ENCODE measurements around the gene NR6A1. TPM values are rescaled to one million over a fixed set of nuclear protein-coding genes. Genes with fewer than 3 reads are reported as not detected.

Gene NR6A1
- total RNA-seq, 1 donor from 2014 or later = 63.8 TPM

DNA sequence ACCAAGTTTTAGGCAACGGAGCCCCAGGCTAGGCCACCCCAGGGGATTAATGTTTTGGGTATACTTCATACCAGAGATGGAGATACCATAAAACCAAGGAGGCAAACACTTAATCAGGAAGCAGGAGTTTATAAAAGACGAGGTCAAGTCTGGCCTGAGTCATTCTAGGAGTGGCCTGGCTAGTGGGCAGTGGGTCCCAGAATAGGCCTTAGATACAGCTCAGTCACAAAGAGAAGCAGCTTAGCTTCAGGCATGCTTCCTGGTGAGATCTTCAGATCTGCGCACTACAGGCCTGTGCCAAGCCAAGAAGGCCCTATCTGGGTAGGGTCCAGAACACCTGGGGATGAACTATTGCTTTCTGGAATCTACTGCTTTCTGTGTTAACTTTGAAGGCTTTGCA is 243.3 kb downstream of the NR6A1 start:
- Mint-ChIP-seq H3K27ac (ENCODE audit: unreplicated experiment) (no peak overlapping the region), H3K4me1 (ENCODE audit: unreplicated experiment) (peaks cover 9% of the 10 kb centered on the region), H3K9me3 (ENCODE audit: unreplicated experiment) (no peaks in the 10 kb centered on the region), H3K36me3 (ENCODE audit: low read depth, unreplicated experiment) (peaks cover 11% of the 10 kb centered on the region), H3K27me3 (ENCODE audit: unreplicated experiment) (peaks cover 3% of the 10 kb centered on the region), H3K4me3 (ENCODE audit: unreplicated experiment) (no peak overlapping the region)
- no peak for DNase-seq (ENCODE audit: low spot score)
- TF ChIP-seq CTCF (IDR thresholded peaks at IDR 0.05; ENCODE audit: unreplicated experiment) = no peak

DNA sequence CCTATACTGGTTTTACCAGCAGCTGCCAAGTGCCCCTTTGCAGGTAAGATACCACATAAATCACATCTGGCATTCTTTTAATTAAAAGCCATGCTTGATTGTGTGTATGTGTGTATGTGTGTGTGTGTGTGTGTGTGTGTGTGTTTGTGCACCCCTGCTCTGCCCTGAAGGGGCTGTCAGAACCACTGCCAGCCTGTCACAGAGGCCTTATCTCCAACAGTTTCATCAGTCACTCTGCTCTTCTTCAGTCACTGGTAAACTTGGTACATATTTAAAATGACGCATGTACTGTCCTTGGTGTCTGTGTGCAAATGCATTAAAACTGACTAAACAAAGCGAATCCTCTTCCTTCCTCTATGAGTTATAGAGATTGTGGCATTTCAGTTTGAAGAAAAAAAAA is 244.9 kb downstream of the NR6A1 start:
- DNase-seq (ENCODE audit: low spot score) = no peak
- Mint-ChIP-seq H3K4me3 (ENCODE audit: unreplicated experiment) (no peak overlapping the region), H3K36me3 (ENCODE audit: low read depth, unreplicated experiment) (peaks cover 17% of the 10 kb centered on the region), H3K27me3 (ENCODE audit: unreplicated experiment) (peaks cover 2% of the 10 kb centered on the region), H3K27ac (ENCODE audit: unreplicated experiment) (no peak overlapping the region), H3K9me3 (ENCODE audit: unreplicated experiment) (no peaks in the 10 kb centered on the region), H3K4me1 (ENCODE audit: unreplicated experiment) (no peaks in the 10 kb centered on the region)
- no peak for TF ChIP-seq CTCF (IDR thresholded peaks at IDR 0.05; ENCODE audit: unreplicated experiment)

DNA sequence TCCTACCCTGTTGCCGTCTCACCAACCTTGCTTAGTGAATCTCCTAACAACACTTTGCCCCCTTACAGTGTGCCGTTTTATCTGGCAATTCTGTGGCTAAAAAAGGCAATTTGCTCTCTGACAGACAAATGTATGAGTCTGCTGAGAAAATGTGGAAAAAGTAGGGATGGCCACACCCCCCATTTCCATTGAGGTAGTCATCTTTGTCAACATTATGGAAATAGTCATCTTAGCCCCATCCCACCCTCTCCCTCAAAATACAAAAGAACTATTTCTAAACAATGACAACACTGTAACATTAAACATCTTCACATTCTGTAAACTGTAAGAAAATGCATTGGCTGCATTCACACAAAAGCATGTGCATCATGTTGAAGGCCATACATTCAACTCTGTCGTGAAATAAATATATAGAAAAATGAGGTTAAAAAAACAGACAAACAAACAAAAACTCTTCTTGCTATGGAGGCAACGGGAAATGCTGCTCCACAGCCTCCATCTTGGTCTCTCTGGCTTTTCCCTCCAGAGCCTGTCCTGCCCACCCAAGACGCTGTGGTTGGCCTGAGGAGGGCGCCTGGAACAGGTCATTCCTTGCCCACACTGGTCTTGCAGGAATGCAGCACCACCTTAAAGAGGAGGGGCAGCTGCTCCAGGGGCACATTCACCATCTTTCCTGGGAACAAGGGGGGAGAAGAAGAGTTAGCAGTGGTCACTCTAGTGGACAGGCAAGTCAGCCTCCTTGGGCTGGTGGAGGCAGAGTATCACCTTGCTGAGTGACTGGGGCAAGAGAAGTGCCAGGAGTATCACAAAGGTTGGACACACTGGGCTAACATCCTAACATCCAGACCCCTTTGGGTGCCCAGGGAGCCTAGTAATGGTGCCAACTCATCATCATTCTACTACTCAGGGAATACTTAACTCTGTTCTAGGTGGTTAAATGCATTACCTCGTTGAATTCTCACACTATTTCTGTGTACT is 248.7 kb downstream of the NR6A1 start:
- H3K9me3 Mint-ChIP-seq (ENCODE audit: unreplicated experiment) = no peaks in the 10 kb centered on the region
- no peak for TF ChIP-seq CTCF (IDR thresholded peaks at IDR 0.05; ENCODE audit: unreplicated experiment)
- peaks cover 13% of the 10 kb centered on the region for H3K4me1 Mint-ChIP-seq (ENCODE audit: unreplicated experiment)
- no peak for DNase-seq (ENCODE audit: low spot score)
- no peak overlapping the region for H3K27ac Mint-ChIP-seq (ENCODE audit: unreplicated experiment)
- no peak overlapping the region for H3K4me3 Mint-ChIP-seq (ENCODE audit: unreplicated experiment)
- H3K36me3 Mint-ChIP-seq (ENCODE audit: low read depth, unreplicated experiment) = peaks cover 27% of the 10 kb centered on the region
- H3K27me3 Mint-ChIP-seq (ENCODE audit: unreplicated experiment) = peaks cover 2% of the 10 kb centered on the region

DNA sequence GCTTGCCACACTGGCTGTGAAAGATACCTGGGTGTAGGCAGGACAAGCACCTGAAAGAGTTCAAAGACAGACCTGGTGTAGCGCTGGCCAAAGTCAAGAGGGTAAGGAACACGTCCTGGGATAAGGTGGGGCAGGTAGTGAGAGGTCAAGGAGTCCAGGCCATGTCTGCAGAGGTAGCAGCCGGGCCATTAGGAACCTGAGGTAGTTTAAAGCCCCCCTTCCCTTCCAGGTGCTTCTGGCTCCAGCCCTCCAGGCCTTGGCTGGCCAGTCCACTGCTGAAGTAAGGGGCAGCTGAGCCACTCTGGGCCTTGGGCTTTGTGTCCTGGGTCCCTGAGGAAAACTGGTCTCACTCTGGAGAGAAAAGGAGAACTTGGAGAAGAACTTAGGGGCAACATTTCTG is 250.0 kb downstream of the NR6A1 start:
- Mint-ChIP-seq H3K4me1 (ENCODE audit: unreplicated experiment) (peaks cover 21% of the 10 kb centered on the region), H3K27ac (ENCODE audit: unreplicated experiment) (no peak overlapping the region), H3K36me3 (ENCODE audit: low read depth, unreplicated experiment) (peaks cover 31% of the 10 kb centered on the region), H3K27me3 (ENCODE audit: unreplicated experiment) (peaks cover 4% of the 10 kb centered on the region), H3K9me3 (ENCODE audit: unreplicated experiment) (no peaks in the 10 kb centered on the region), H3K4me3 (ENCODE audit: unreplicated experiment) (peak overlapping the region; percentile 17)
- TF ChIP-seq CTCF (IDR thresholded peaks at IDR 0.05; ENCODE audit: unreplicated experiment) = no peak
- no peak for DNase-seq (ENCODE audit: low spot score)

DNA sequence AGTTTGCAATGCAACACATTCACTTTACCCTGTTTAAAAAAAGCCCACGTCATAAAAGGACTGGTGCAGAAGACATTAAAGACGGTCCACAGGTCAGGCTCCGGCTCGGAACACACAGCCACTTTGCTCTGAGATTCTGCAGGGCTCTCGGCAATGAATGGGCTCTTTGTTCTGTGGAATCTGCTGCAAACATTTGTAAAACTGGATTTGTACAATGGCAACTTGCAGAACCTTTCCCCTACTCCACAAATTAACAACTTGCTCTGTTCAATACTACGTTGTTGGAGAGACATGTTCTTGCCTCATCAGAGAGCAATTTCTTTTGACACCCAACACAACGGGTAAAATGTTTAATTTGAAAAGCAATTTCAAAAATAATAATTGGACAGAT is 250.9 kb downstream of the NR6A1 start:
- Mint-ChIP-seq H3K27ac (ENCODE audit: unreplicated experiment) (no peak overlapping the region), H3K4me3 (ENCODE audit: unreplicated experiment) (peak overlapping the region; percentile 28), H3K27me3 (ENCODE audit: unreplicated experiment) (peaks cover 4% of the 10 kb centered on the region), H3K4me1 (ENCODE audit: unreplicated experiment) (peaks cover 21% of the 10 kb centered on the region), H3K9me3 (ENCODE audit: unreplicated experiment) (no peaks in the 10 kb centered on the region), H3K36me3 (ENCODE audit: low read depth, unreplicated experiment) (peaks cover 31% of the 10 kb centered on the region)
- no peak for TF ChIP-seq CTCF (IDR thresholded peaks at IDR 0.05; ENCODE audit: unreplicated experiment)
- DNase-seq (ENCODE audit: low spot score) = no peak

Measured in endothelial cell (in vitro differentiated cells).